ENCODE data around the gene ANO10. TPM values are rescaled to one million over a fixed set of nuclear protein-coding genes. Genes with fewer than 3 reads are reported as not detected.

The ANO10 gene
- total RNA-seq, 1 experiment from 2014 or later = 23.7 TPM

- intact Hi-C loops (cut with micrococcal nuclease) = no loop called here
- Histone ChIP-seq H3K36me3 (ENCODE audit: low read depth, low read length) (0 out of 2 replicates have a peak, but pooled peaks cover 9% of the 10 kb centered on the region), H2AFZ (ENCODE audit: low read length) (no peak overlapping the region), H3K27me3 (ENCODE audit: low read length) (no peaks in the 10 kb centered on the region), H3F3A (ENCODE audit: low read length, unreplicated experiment) (no peaks in the 10 kb centered on the region), H3K4me1 (ENCODE audit: insufficient read depth, low read length) (peaks cover 12% of the 10 kb centered on the region), H3K27ac (ENCODE audit: low read length) (no peak overlapping the region), H3K9ac (ENCODE audit: low read length) (no peak overlapping the region), H3K9me2 (replicated peaks; ENCODE audit: low read length) (no peaks in the 10 kb centered on the region), H4K20me1 (ENCODE audit: low read length) (no peaks in the 10 kb centered on the region), H3K4me3 (ENCODE audit: low read length) (no peak overlapping the region), H3K4me2 (ENCODE audit: low read length) (no peak overlapping the region), H3K9me3 (ENCODE audit: low read length) (no peaks in the 10 kb centered on the region), H3K79me2 (ENCODE audit: low read length) (no peaks in the 10 kb centered on the region)
- ChIA-PET POLR2A (ENCODE audit: unreplicated experiment) (no interaction called here), CTCF (no interaction called here)
- TF ChIP-seq, protein P1, sequence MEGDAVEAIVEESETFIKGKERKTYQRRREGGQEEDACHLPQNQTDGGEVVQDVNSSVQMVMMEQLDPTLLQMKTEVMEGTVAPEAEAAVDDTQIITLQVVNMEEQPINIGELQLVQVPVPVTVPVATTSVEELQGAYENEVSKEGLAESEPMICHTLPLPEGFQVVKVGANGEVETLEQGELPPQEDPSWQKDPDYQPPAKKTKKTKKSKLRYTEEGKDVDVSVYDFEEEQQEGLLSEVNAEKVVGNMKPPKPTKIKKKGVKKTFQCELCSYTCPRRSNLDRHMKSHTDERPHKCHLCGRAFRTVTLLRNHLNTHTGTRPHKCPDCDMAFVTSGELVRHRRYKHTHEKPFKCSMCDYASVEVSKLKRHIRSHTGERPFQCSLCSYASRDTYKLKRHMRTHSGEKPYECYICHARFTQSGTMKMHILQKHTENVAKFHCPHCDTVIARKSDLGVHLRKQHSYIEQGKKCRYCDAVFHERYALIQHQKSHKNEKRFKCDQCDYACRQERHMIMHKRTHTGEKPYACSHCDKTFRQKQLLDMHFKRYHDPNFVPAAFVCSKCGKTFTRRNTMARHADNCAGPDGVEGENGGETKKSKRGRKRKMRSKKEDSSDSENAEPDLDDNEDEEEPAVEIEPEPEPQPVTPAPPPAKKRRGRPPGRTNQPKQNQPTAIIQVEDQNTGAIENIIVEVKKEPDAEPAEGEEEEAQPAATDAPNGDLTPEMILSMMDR (conservative IDR thresholded peaks at IDR 0.05; ENCODE audit: low read depth, low read length) = no peak
- TF ChIP-seq EZH2 (IDR thresholded peaks at IDR 0.05; ENCODE audit: low read length, unreplicated experiment) = no peak
- no peak for TF ChIP-seq EZH2phosphoT487 (IDR thresholded peaks at IDR 0.05; ENCODE audit: borderline replicate concordance, low read length)
- DNase-seq = no peak
- ATAC-seq = no peak
- BruUV-seq (replicated peaks) = no TSS peak
Measured at GRCh38 chr3:43526956-43527355, 94.9 kb downstream of the ANO10 start.

GRCh38 chr3:43525941-43526607 is 95.7 kb downstream of the ANO10 start:
- Histone ChIP-seq H3K4me1 (ENCODE audit: insufficient read depth, low read length) (peaks cover 11% of the 10 kb centered on the region), H3K4me3 (ENCODE audit: low read length) (no peak overlapping the region), H3K9ac (ENCODE audit: low read length) (no peak overlapping the region), H3K4me2 (ENCODE audit: low read length) (no peak overlapping the region), H4K20me1 (ENCODE audit: low read length) (no peaks in the 10 kb centered on the region), H3K27me3 (ENCODE audit: low read length) (no peaks in the 10 kb centered on the region), H3K9me2 (replicated peaks; ENCODE audit: low read length) (no peaks in the 10 kb centered on the region), H3K27ac (ENCODE audit: low read length) (no peak overlapping the region), H3F3A (ENCODE audit: low read length, unreplicated experiment) (no peaks in the 10 kb centered on the region), H2AFZ (ENCODE audit: low read length) (no peak overlapping the region), H3K79me2 (ENCODE audit: low read length) (no peaks in the 10 kb centered on the region), H3K36me3 (ENCODE audit: low read depth, low read length) (0 out of 2 replicates have a peak, but pooled peaks cover 16% of the 10 kb centered on the region), H3K9me3 (ENCODE audit: low read length) (no peaks in the 10 kb centered on the region)
- intact Hi-C loops (cut with micrococcal nuclease) = no loop called here
- ChIA-PET CTCF (no interaction called here), POLR2A (ENCODE audit: unreplicated experiment) (no interaction called here)
- TF ChIP-seq, protein P1 (conservative IDR thresholded peaks at IDR 0.05; ENCODE audit: low read depth, low read length) = no peak
- TF ChIP-seq EZH2 (IDR thresholded peaks at IDR 0.05; ENCODE audit: low read length, unreplicated experiment) (no peak), EZH2phosphoT487 (IDR thresholded peaks at IDR 0.05; ENCODE audit: borderline replicate concordance, low read length) (no peak)
- BruUV-seq (replicated peaks) = no TSS peak
- ATAC-seq = no peak
- DNase-seq = no peak

- H3K36me3 ChIP-seq (ENCODE audit: low read depth, low read length) = peaks cover 20% of the 10 kb centered on the region; the same call in 1 of the 2 replicates
- no peaks in the 10 kb centered on the region for H3K9me2 ChIP-seq (replicated peaks; ENCODE audit: low read length)
- POLR2A ChIA-PET (ENCODE audit: unreplicated experiment) = no interaction called here
- no peaks in the 10 kb centered on the region for H4K20me1 ChIP-seq (ENCODE audit: low read length)
- H3K9me3 ChIP-seq (ENCODE audit: low read length) = no peaks in the 10 kb centered on the region
- no peak overlapping the region for H3K27ac ChIP-seq (ENCODE audit: low read length)
- TF ChIP-seq, protein P1 (conservative IDR thresholded peaks at IDR 0.05; ENCODE audit: low read depth, low read length) = no peak
- no peak for TF ChIP-seq EZH2 (IDR thresholded peaks at IDR 0.05; ENCODE audit: low read length, unreplicated experiment)
- no peak for TF ChIP-seq EZH2phosphoT487 (IDR thresholded peaks at IDR 0.05; ENCODE audit: borderline replicate concordance, low read length)
- intact Hi-C loops (cut with micrococcal nuclease) = no loop called here
- no peaks in the 10 kb centered on the region for H3K79me2 ChIP-seq (ENCODE audit: low read length)
- no TSS peak for BruUV-seq (replicated peaks)
- DNase-seq = no peak
- H3F3A ChIP-seq (ENCODE audit: low read length, unreplicated experiment) = no peaks in the 10 kb centered on the region
- H3K4me1 ChIP-seq (ENCODE audit: insufficient read depth, low read length) = peaks cover 11% of the 10 kb centered on the region
- CTCF ChIA-PET = no interaction called here
- no peaks in the 10 kb centered on the region for H3K27me3 ChIP-seq (ENCODE audit: low read length)
- H3K9ac ChIP-seq (ENCODE audit: low read length) = no peak overlapping the region
- no peak overlapping the region for H2AFZ ChIP-seq (ENCODE audit: low read length)
- H3K4me2 ChIP-seq (ENCODE audit: low read length) = no peak overlapping the region
- ATAC-seq = no peak
- H3K4me3 ChIP-seq (ENCODE audit: low read length) = no peak overlapping the region
Measured at GRCh38 chr3:43525386-43525785, 96.4 kb downstream of the ANO10 start.
